Astrocyte (in vitro differentiated cells and primary cell): ENCODE measurements around the gene SPPL2B. TPM values are rescaled to one million over a fixed set of nuclear protein-coding genes. Genes with fewer than 3 reads are reported as not detected.
"Not testable (repeated sequence)": the region's sequence is repeated elsewhere in the genome, so short reads cannot be mapped to it uniquely, and the experiment has no call there.

Source experiments
- DNase-seq: peaks from one replicate; pipeline ENCODE4 v3.0.0-alpha.2; 2010; ENCODE audit warnings: low read depth
- FAIRE-seq: peaks from 2 replicates; lab custom pipeline; 2011; peaks lifted over from hg19 to GRCh38; lab: Jason Lieb, UNC
- H2AFZ ChIP-seq: 2 replicates; pipeline ENCODE4 v1.6.0; 2012; ENCODE audit warnings: low read depth, low read length, inconsistent platforms
- H3K27ac ChIP-seq: 2 replicates; pipeline ENCODE4 v1.5.1; 2011; ENCODE audit warnings: low read depth, low read length, inconsistent platforms
- H3K27me3 ChIP-seq: 2 replicates; pipeline ENCODE4 v1.6.0; 2011; ENCODE audit warnings: low read length, inconsistent platforms; ENCODE audit not compliant: insufficient read depth
- H3K36me3 ChIP-seq: 2 replicates; pipeline ENCODE4 v1.5.1; 2011; ENCODE audit warnings: low read length, inconsistent platforms; ENCODE audit not compliant: insufficient read depth
- H3K4me1 ChIP-seq: 2 replicates; pipeline ENCODE4 v1.5.1; 2011; ENCODE audit warnings: low read length, inconsistent platforms; ENCODE audit not compliant: insufficient read depth
- H3K4me2 ChIP-seq: 2 replicates; pipeline ENCODE4 v1.6.0; 2012; ENCODE audit warnings: low read length, inconsistent platforms
- H3K4me3 ChIP-seq: 2 replicates; pipeline ENCODE4 v1.5.1; 2011; ENCODE audit warnings: low read depth, mild to moderate bottlenecking, low read length, inconsistent platforms; ENCODE audit not compliant: insufficient read depth
- H3K79me2 ChIP-seq: 2 replicates; pipeline ENCODE4 v1.6.0; 2012; ENCODE audit warnings: mild to moderate bottlenecking, low read length, inconsistent platforms; ENCODE audit not compliant: insufficient read depth
- H3K9ac ChIP-seq: 2 replicates; pipeline ENCODE4 v1.6.0; 2012; ENCODE audit warnings: mild to moderate bottlenecking, low read length, inconsistent platforms
- H3K9me3 ChIP-seq: 2 replicates; pipeline ENCODE4 v1.5.1; 2012; ENCODE audit warnings: low read depth, mild to moderate bottlenecking, low read length, inconsistent platforms; ENCODE audit not compliant: insufficient read depth
- H4K20me1 ChIP-seq: 2 replicates; pipeline ENCODE4 v1.6.0; 2012; ENCODE audit warnings: low read length, inconsistent platforms; ENCODE audit not compliant: insufficient read depth
- H3K27ac Mint-ChIP-seq: one replicate; pipeline ENCODE4 v1.8.0; 2021; ENCODE audit warnings: mild to moderate bottlenecking, mixed read lengths; ENCODE audit not compliant: unreplicated experiment
- H3K27me3 Mint-ChIP-seq: one replicate; pipeline ENCODE4 v1.8.0; 2021; ENCODE audit warnings: low read depth, mixed read lengths; ENCODE audit not compliant: unreplicated experiment
- H3K36me3 Mint-ChIP-seq: one replicate; pipeline ENCODE4 v1.8.0; 2021; ENCODE audit warnings: low read depth, mixed read lengths; ENCODE audit not compliant: unreplicated experiment
- H3K4me1 Mint-ChIP-seq: one replicate; pipeline ENCODE4 v1.8.0; 2021; ENCODE audit warnings: low read depth, mixed read lengths; ENCODE audit not compliant: unreplicated experiment
- H3K4me3 Mint-ChIP-seq: one replicate; pipeline ENCODE4 v1.8.0; 2021; ENCODE audit warnings: mild to moderate bottlenecking, moderate library complexity, mixed read lengths; ENCODE audit not compliant: unreplicated experiment
- H3K9me3 Mint-ChIP-seq: one replicate; pipeline ENCODE4 v1.8.0; 2021; ENCODE audit warnings: mild to moderate bottlenecking, mixed read lengths; ENCODE audit not compliant: unreplicated experiment
- EZH2 ChIP-seq: IDR thresholded peaks from 2 replicates; pipeline ENCODE4 v1.6.1; 2012; ENCODE audit warnings: mild to moderate bottlenecking, low read length, inconsistent platforms; ENCODE audit not compliant: insufficient read depth
- total RNA-seq: library from RNA; stranded (reverse); gene quantifications from 2 replicates; pipeline ENCODE4 v1.2.1, GENCODE V29; 2021
- TF ChIP-seq, protein P1 (sequence below): IDR thresholded peaks from 2 replicates; pipeline ENCODE4 v1.5.1; 2011; ENCODE audit warnings: low read depth, mild to moderate bottlenecking, inconsistent platforms, low read length, moderate library complexity; ENCODE audit not compliant: insufficient read depth

Gene SPPL2B
- total RNA-seq, 1 donor from 2014 or later: 55.4 TPM

DNA sequence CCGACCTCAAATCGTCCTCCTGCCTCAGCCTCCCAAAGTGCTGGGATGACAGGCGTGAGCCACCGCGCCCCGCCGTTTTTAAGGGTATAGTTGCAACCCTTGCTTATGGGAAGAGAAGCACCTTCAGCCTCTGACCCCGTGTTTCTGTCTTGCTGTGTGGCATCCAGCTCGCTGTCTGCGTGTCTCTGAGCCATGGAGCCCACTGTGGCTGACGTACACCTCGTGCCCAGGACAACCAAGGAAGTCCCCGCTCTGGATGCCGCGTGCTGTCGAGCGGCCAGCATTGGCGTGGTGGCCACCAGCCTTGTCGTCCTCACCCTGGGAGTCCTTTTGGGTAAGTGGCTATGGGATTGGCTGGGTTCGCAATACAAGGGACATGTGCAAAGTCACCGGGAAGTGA lies 61.1 kb downstream of the SPPL2B start:
- H3K9me3 ChIP-seq: no peaks in the 10 kb centered on the region
- Mint-ChIP-seq H3K4me1 (peaks cover 6% of the 10 kb centered on the region), H3K27ac (no peak overlapping the region), H3K36me3 (no peaks in the 10 kb centered on the region), H3K4me3 (peak overlapping the region; percentile 27), H3K27me3 (peaks cover 14% of the 10 kb centered on the region), H3K9me3 (peaks cover 5% of the 10 kb centered on the region)
- H3K9ac ChIP-seq: no peak overlapping the region
- no peaks in the 10 kb centered on the region for H4K20me1 ChIP-seq
- no peaks in the 10 kb centered on the region for H3K79me2 ChIP-seq
- H3K36me3 ChIP-seq: no peaks in the 10 kb centered on the region
- FAIRE-seq (no peak), DNase-seq (no peak)
- H2AFZ ChIP-seq: no peak overlapping the region
- no peak for TF ChIP-seq EZH2
- TF ChIP-seq, protein P1, sequence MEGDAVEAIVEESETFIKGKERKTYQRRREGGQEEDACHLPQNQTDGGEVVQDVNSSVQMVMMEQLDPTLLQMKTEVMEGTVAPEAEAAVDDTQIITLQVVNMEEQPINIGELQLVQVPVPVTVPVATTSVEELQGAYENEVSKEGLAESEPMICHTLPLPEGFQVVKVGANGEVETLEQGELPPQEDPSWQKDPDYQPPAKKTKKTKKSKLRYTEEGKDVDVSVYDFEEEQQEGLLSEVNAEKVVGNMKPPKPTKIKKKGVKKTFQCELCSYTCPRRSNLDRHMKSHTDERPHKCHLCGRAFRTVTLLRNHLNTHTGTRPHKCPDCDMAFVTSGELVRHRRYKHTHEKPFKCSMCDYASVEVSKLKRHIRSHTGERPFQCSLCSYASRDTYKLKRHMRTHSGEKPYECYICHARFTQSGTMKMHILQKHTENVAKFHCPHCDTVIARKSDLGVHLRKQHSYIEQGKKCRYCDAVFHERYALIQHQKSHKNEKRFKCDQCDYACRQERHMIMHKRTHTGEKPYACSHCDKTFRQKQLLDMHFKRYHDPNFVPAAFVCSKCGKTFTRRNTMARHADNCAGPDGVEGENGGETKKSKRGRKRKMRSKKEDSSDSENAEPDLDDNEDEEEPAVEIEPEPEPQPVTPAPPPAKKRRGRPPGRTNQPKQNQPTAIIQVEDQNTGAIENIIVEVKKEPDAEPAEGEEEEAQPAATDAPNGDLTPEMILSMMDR: no peak
- H3K27ac ChIP-seq: no peak overlapping the region
- no peak overlapping the region for H3K4me2 ChIP-seq
- H3K4me1 ChIP-seq: no peaks in the 10 kb centered on the region
- H3K27me3 ChIP-seq: no peaks in the 10 kb centered on the region
- no peak overlapping the region for H3K4me3 ChIP-seq

DNA sequence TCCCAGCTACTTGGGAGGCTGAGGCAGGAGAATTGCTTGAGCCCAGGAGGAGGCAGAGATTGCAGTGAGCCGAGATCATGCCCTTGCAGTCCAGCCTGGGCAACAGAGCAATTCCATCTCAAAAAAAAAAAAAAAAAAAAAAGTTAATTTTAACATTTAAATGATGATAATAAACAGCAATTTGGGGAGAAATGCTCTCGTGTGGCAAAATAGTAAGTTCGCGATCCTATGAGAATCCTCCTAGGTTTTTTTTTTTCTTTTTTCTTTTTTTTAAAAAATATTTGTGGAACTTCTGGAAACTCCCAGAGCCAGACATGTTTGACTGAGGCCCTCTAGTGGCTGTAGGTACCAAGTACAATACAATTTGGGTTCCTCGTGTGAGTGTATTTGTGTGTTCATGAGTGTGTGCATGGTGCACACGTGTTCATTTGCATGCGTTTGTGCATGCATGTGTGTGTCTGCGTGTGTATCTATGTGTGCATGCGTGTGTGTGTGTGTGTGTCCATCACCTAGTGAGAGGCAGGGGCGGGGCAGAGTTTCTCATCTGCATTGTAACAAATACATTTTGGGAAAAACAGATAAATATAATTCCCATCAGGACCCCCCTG lies 62.7 kb downstream of the SPPL2B start:
- Mint-ChIP-seq H3K9me3 (peaks cover 5% of the 10 kb centered on the region), H3K27me3 (peaks cover 14% of the 10 kb centered on the region), H3K27ac (no peak overlapping the region), H3K4me1 (peaks cover 6% of the 10 kb centered on the region), H3K4me3 (no peak overlapping the region), H3K36me3 (no peaks in the 10 kb centered on the region)
- no peaks in the 10 kb centered on the region for H4K20me1 ChIP-seq
- TF ChIP-seq EZH2: no peak
- TF ChIP-seq, protein P1: peak; percentile 91
- no peaks in the 10 kb centered on the region for H3K36me3 ChIP-seq
- no peak overlapping the region for H2AFZ ChIP-seq
- DNase-seq (peak; percentile 52), FAIRE-seq (no peak)
- H3K27ac ChIP-seq: no peak overlapping the region
- H3K4me3 ChIP-seq: no peak overlapping the region
- H3K9me3 ChIP-seq: no peaks in the 10 kb centered on the region
- H3K79me2 ChIP-seq: no peaks in the 10 kb centered on the region
- H3K4me2 ChIP-seq: no peak overlapping the region
- H3K9ac ChIP-seq: no peak overlapping the region
- no peaks in the 10 kb centered on the region for H3K27me3 ChIP-seq
- H3K4me1 ChIP-seq: no peaks in the 10 kb centered on the region

DNA sequence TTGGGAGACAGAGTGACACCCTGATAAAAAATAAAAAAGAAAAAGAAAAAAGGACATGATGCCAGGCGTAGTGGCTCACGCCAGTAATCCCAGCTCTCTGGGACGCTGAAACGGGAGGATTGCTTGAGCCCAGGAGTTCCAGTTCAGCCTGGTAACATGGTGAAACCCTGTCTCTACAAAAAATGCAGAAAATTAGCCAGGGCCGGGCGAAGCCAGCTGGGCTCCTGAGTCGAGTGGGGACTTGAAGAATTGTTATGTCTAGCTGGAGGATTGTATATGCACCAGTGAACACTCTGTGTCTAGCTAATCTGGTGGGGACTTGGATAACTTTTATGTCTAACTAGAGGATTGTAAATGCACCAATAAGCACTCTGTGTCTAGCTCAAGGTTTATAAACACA lies 63.9 kb downstream of the SPPL2B start:
- H3K27ac ChIP-seq: no peak overlapping the region
- peaks cover 5% of the 10 kb centered on the region for H3K9me3 Mint-ChIP-seq
- no peaks in the 10 kb centered on the region for H3K36me3 ChIP-seq
- no peak overlapping the region for H3K27ac Mint-ChIP-seq
- H3K79me2 ChIP-seq: no peaks in the 10 kb centered on the region
- no peaks in the 10 kb centered on the region for H3K9me3 ChIP-seq
- FAIRE-seq (no peak), DNase-seq (no peak)
- peaks cover 14% of the 10 kb centered on the region for H3K27me3 Mint-ChIP-seq
- H3K4me2 ChIP-seq: no peak overlapping the region
- no peak overlapping the region for H3K9ac ChIP-seq
- H2AFZ ChIP-seq: no peak overlapping the region
- H3K36me3 Mint-ChIP-seq: no peaks in the 10 kb centered on the region
- H4K20me1 ChIP-seq: no peaks in the 10 kb centered on the region
- no peak for TF ChIP-seq EZH2
- H3K27me3 ChIP-seq: no peaks in the 10 kb centered on the region
- no peaks in the 10 kb centered on the region for H3K4me1 ChIP-seq
- no peak overlapping the region for H3K4me3 ChIP-seq
- peaks cover 6% of the 10 kb centered on the region for H3K4me1 Mint-ChIP-seq
- no peak overlapping the region for H3K4me3 Mint-ChIP-seq

DNA sequence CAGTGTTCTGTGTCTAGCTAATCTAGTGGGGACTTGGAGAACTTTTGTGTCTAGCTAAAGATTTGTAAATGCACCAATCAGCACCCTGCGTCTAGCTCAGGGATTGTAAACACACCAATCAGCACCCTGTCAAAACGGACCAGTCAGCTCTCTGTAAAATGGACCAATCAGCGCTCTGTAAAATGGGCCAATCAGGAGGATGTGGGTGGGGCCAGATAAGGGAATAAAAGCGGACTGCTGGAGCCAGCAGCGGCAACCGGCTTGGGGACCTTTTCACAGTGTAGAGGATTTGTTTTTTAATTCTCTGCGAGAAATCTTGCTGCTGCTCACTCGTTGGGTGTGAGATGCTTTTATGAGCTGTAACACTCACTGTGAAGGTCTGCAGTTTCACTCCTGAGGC lies 64.4 kb downstream of the SPPL2B start:
- Mint-ChIP-seq H3K27ac (peak overlapping the region; percentile 71), H3K27me3 (peaks cover 11% of the 10 kb centered on the region), H3K4me3 (peak overlapping the region; percentile 15)
- H3K9ac ChIP-seq, H3K4me3 ChIP-seq, H3K4me1 ChIP-seq, H4K20me1 ChIP-seq, H3K36me3 Mint-ChIP-seq, H3K4me1 Mint-ChIP-seq, H3K4me2 ChIP-seq, H3K27me3 ChIP-seq, H3K9me3 Mint-ChIP-seq, H2AFZ ChIP-seq, H3K9me3 ChIP-seq, H3K79me2 ChIP-seq, H3K27ac ChIP-seq, FAIRE-seq, DNase-seq, H3K36me3 ChIP-seq: not testable (repeated sequence)
